Measurements from ENCODE around the gene FAM180B. TPM values are rescaled to one million over a fixed set of nuclear protein-coding genes. Genes with fewer than 3 reads are reported as not detected.

The FAM180B gene
- total and polyA plus RNA-seq, 4 donors: not detected

GRCh38 chr11:47551086-47551485 lies 35.4 kb upstream of the FAM180B start:
- peak; percentile 11 for TF ChIP-seq TAF1 (conservative IDR thresholded peaks at IDR 0.05)
- TF ChIP-seq, protein P1, sequence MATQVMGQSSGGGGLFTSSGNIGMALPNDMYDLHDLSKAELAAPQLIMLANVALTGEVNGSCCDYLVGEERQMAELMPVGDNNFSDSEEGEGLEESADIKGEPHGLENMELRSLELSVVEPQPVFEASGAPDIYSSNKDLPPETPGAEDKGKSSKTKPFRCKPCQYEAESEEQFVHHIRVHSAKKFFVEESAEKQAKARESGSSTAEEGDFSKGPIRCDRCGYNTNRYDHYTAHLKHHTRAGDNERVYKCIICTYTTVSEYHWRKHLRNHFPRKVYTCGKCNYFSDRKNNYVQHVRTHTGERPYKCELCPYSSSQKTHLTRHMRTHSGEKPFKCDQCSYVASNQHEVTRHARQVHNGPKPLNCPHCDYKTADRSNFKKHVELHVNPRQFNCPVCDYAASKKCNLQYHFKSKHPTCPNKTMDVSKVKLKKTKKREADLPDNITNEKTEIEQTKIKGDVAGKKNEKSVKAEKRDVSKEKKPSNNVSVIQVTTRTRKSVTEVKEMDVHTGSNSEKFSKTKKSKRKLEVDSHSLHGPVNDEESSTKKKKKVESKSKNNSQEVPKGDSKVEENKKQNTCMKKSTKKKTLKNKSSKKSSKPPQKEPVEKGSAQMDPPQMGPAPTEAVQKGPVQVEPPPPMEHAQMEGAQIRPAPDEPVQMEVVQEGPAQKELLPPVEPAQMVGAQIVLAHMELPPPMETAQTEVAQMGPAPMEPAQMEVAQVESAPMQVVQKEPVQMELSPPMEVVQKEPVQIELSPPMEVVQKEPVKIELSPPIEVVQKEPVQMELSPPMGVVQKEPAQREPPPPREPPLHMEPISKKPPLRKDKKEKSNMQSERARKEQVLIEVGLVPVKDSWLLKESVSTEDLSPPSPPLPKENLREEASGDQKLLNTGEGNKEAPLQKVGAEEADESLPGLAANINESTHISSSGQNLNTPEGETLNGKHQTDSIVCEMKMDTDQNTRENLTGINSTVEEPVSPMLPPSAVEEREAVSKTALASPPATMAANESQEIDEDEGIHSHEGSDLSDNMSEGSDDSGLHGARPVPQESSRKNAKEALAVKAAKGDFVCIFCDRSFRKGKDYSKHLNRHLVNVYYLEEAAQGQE (IDR thresholded peaks at IDR 0.05): no peak
- no peak for TF ChIP-seq GABPA (IDR thresholded peaks at IDR 0.05 in 1 of 2, conservative IDR thresholded peaks at IDR 0.05 in 1 of 2)
- no peak for TF ChIP-seq FOXA2 (IDR thresholded peaks at IDR 0.05)
- no peak for TF ChIP-seq RXRA (IDR thresholded peaks at IDR 0.05)
- TF ChIP-seq EGR1 (IDR thresholded peaks at IDR 0.05; ENCODE audit: low read depth in 2 of 2): no peak
- TF ChIP-seq, protein P2, sequence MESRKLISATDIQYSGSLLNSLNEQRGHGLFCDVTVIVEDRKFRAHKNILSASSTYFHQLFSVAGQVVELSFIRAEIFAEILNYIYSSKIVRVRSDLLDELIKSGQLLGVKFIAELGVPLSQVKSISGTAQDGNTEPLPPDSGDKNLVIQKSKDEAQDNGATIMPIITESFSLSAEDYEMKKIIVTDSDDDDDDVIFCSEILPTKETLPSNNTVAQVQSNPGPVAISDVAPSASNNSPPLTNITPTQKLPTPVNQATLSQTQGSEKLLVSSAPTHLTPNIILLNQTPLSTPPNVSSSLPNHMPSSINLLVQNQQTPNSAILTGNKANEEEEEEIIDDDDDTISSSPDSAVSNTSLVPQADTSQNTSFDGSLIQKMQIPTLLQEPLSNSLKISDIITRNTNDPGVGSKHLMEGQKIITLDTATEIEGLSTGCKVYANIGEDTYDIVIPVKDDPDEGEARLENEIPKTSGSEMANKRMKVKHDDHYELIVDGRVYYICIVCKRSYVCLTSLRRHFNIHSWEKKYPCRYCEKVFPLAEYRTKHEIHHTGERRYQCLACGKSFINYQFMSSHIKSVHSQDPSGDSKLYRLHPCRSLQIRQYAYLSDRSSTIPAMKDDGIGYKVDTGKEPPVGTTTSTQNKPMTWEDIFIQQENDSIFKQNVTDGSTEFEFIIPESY (IDR thresholded peaks at IDR 0.05): no peak
- TF ChIP-seq, protein P3, sequence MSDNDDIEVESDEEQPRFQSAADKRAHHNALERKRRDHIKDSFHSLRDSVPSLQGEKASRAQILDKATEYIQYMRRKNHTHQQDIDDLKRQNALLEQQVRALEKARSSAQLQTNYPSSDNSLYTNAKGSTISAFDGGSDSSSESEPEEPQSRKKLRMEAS (IDR thresholded peaks at IDR 0.05): no peak
- TF ChIP-seq SP1 (IDR thresholded peaks at IDR 0.05): no peak
- TF ChIP-seq, protein P4, sequence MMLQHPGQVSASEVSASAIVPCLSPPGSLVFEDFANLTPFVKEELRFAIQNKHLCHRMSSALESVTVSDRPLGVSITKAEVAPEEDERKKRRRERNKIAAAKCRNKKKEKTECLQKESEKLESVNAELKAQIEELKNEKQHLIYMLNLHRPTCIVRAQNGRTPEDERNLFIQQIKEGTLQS (IDR thresholded peaks at IDR 0.05): no peak
- TF ChIP-seq YY1 (IDR thresholded peaks at IDR 0.05): no peak
- no peak for TF ChIP-seq HNF4A (conservative IDR thresholded peaks at IDR 0.05)
- peak in 1 of 2 donors; percentile 19 for TF ChIP-seq RAD21 (IDR thresholded peaks at IDR 0.05)
- no peak for TF ChIP-seq FOXA1 (IDR thresholded peaks at IDR 0.05)
- no peak for TF ChIP-seq JUND (IDR thresholded peaks at IDR 0.05)
- TF ChIP-seq, protein P5, sequence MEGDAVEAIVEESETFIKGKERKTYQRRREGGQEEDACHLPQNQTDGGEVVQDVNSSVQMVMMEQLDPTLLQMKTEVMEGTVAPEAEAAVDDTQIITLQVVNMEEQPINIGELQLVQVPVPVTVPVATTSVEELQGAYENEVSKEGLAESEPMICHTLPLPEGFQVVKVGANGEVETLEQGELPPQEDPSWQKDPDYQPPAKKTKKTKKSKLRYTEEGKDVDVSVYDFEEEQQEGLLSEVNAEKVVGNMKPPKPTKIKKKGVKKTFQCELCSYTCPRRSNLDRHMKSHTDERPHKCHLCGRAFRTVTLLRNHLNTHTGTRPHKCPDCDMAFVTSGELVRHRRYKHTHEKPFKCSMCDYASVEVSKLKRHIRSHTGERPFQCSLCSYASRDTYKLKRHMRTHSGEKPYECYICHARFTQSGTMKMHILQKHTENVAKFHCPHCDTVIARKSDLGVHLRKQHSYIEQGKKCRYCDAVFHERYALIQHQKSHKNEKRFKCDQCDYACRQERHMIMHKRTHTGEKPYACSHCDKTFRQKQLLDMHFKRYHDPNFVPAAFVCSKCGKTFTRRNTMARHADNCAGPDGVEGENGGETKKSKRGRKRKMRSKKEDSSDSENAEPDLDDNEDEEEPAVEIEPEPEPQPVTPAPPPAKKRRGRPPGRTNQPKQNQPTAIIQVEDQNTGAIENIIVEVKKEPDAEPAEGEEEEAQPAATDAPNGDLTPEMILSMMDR (IDR thresholded peaks at IDR 0.05; ENCODE audit: low read depth, low read length, missing input control): peak; percentile 20
- TF ChIP-seq NR2F2 (IDR thresholded peaks at IDR 0.05): no peak
- TF ChIP-seq HNF4G (IDR thresholded peaks at IDR 0.05): no peak
- no peaks in the 10 kb centered on the region for H3K9me3 ChIP-seq (ENCODE audit: control insufficient read depth in 4 of 4, low read length in 3 of 4)
- peak overlapping the region; percentile 93 to 96 for H3K27ac ChIP-seq (ENCODE audit: low read depth in 1 of 2, low read length in 2 of 2)
- no peak for DNase-seq (ENCODE audit: low spot score)
- H3K9ac ChIP-seq (ENCODE audit: low read depth in 1 of 2, low read length in 2 of 2): peak overlapping the region in 1 of 2 donors; percentile 96
- H3K27me3 ChIP-seq (ENCODE audit: control insufficient read depth in 4 of 4, insufficient read depth in 4 of 4, low read length in 3 of 4): no peaks in the 10 kb centered on the region
- H3K4me1 ChIP-seq (ENCODE audit: control insufficient read depth in 4 of 4, insufficient read depth in 4 of 4, low read length in 3 of 4): peaks cover 19 to 38% (median 28%) of the 10 kb centered on the region in 4 donors
- no peaks in the 10 kb centered on the region for H3K36me3 ChIP-seq (ENCODE audit: control insufficient read depth in 4 of 4, insufficient read depth in 3 of 4, low read depth in 1 of 4, low read length in 3 of 4)
- H3K4me3 ChIP-seq (ENCODE audit: low read depth in 1 of 3, low read length in 3 of 3): peak overlapping the region in 2 of 3 donors; percentile 41 to 96
